NCI-H526 treated with DMSO at 0.1 percent for 48 hours (cell line): ENCODE results near the gene AFF1.

Experiments
- DNase-seq: peaks from one replicate; lab custom pipeline; 2025; lab: John Stamatoyannopoulos, UW

Gene AFF1

DNA sequence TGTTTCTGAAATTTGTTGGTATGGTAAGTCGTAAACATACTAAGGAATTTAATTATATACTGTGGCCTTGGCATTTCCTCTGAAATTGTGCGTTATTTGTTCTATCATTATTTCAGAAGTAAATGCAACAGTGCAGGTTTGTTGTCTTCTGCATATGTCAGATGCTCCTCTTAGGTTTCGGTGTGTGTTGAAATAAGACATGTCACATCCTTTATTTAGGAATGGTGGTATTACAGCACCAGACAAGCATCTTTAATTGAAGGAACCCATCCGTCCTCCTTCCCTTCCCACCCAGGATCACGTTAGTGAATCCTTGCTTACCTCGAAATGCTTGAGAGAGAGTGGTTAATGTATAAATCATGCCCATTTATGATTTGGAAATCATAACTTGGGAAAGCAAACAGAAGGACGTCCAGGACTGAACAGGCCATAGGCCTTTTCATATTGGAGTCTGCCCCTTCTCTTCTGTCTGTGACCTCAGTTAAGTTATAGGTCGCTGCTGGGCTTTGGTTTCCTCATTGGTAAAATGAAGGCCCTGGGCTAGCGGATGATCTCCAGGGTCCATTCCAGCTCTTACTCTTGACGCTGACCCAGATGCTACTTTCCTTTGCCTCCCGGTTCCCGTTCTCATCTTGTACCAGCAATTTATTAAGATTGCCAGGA is 151.5 kb downstream of the AFF1 start:
- DNase-seq: no peak

DNA sequence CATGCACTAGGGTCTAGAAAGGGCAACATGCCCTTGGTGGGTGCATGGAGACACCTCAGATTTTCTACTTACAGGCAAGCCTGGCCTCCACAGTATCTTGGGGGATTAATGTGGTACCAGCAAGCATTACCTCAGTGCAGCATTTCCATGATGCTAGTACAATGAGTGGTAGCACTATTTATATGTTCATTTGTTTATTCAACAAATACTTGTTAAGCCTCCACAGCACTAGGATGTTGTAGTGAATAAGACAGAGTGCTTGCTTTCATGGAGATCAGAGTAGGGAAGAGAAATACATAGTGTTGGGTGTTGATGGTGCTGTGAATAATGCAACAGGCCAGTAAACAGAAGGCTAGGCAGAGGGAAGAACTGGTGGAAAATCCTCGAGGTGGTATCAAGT is 152.2 kb downstream of the AFF1 start:
- DNase-seq: no peak

DNA sequence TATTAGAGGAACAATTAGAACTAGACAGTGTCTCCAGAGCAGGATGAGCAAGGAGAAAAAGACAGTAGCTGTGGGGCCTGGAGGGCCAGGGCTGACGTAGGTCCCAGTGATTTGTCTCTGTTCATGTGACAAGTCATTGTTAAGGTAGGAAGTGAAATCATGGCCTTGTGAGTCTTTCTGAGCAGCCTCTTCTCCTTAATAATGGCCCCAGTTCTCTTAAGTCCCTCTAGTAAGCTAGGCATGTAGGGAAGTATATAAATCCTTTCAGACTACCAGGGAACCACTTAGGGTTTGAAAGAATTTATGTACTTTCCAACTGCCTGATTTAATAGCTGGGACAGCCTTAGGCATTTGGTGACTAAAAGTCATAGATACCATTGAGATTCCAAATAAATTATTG is 152.6 kb downstream of the AFF1 start:
- no peak for DNase-seq

DNA sequence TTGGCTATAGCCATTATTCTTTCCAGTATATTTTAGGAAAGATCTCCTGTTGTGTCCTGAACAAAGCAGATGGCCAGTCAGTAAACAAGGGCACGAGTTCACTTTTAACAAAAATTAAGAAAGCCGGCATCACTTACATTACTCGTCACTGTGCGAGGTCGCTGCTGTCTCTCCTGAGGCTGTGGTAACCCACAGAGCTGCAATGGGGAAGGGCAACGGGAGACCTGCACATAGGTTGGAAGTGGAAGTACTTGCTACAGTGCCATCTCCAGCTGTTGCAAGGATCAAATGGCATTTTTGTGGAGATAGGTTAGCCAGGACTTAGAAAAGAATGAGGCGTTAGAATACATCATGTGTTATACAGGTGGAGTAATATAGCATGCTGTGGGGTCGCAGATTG is 153.4 kb downstream of the AFF1 start:
- DNase-seq: no peak

DNA sequence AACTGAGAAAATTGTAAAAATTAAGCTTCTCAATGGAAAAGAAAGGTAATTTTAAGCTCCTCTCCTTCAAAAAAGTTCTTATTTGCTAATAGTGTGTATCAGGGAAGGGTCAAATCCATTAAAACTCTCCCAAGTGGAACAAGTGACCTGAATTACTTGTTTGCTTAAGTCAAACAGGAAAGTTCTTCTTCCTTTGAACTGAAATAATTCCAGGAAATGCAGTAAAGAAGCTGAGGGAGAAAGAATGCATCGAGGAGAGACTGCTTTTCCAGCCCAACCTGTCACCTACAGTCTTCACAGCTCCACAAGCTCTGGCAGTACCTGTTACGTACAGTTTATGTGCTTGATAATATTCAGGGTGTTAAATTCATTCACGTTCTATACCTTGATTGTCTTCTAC is 154.6 kb downstream of the AFF1 start:
- DNase-seq: no peak

DNA sequence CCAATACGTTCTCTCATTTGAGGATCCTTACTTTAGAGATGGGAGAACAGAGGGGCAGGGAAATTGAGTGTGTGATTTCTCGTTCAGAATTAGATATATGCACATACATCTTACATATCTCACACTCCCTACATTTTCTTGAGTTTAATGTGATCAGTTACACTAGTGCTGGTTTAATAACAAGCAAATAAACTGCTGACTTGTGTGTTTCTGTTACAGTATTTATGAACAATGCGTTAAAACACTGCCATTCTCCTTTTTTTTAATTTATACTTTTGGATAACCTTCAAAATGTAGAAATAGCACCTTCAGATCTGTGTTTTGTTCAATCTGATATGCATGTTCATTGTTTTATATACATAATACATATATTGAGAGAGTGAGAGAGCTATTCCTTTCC is 155.5 kb downstream of the AFF1 start:
- DNase-seq: no peak

DNA sequence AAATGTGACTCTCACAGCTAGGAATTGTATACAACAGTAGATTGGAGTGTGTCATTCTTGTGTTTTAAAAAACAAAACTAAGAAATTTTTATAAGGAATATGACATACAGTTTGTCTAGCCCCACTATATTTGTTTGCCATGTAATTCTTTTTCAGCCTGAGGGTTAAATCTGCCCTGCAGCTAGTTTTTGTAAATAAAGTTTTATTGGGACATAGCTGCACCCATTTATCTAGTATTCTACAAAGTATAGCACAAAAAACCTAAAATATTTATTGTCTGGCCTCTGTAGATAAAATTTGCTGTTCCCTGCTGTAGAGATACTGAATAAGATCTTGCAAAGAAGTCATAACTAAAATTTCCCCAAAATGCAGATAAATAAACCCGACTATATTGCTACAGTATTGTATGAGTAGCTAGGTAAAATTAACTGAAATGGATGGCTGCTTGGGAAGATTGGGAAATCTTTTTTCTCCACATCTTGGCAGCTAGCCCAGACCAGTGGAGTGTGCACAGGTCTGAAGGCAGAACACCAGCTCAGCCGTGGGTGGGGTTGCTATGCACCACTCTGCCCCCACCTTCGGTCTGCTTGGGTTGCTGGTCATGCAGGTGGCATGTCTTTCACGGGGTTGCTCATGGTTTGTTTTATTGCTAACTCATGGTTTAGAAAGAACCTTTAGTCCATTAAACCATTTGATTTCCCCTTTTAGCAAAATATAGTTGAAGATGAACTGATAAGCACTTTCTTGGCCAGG is 157.8 kb downstream of the AFF1 start:
- DNase-seq: no peak

DNA sequence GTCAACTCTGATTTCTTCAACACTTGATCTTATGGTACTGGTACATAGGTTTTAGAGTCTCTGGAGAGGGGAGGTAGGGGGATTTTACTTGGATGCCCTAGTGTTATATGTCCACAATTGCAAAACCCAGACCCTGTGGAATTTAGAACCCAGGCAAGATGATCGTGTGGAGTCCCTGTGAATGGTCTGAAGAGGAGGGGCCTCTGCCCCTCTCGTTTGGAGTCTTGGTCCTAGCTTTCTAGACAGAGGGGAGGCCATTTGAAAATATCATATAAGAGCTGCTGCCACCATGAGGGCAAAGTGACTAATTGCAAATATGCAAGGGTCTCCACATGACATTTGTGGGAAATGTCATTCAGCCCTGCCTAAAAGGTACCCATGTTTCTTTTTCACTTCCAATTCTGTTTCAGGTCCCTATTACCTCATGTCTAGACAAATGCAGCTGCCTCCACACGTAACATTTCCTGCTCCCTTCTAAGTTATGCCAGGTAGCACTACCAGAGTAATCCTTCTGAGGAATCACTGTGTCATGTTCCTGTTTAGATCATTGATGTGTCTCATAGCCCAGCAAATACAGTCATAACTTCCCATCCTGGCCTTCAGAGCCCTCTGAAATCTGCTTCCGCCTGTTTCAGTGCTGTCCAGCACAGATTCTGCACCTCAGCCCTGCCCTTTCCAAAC is 158.8 kb downstream of the AFF1 start:
- DNase-seq: peak; percentile 20

DNA sequence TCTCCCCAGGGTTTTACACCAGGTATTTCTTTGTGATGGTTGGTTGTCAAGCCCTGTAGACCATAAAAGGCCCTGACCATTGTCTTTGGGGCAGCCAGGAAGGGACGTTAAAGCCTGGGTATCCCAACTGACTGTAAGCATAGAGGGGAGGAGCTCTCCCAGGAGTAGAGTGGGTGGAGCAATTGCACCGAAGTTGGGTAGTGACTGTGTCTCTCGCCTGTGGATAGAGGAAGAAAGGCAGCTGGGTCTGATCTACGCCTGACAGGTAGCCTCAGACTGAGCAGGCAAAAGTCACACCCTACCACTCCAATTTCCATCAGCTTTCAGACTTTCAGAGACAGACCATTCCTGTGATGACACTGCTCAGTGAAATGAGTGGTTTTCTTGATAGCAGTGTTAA is 162.3 kb downstream of the AFF1 start:
- DNase-seq: no peak

DNA sequence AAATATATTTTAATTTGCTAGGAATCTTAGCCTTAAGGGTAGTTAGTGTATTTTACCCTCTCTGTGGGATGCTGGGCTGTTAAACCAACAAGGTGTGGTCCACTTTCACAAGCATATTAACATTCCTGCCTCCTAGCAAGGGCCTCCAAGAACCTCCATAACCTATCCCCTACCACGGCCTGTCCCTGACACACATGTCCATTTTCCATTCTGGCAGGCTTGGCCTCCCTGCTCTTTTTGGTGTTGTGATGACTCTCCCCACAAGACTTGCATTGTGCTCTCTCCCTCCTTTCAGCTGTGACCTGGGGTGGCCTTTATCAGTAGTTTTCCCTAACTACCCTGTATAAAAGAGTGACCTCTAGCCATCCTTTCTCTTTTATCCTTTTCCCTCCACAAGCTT is 165.4 kb downstream of the AFF1 start:
- DNase-seq: no peak

DNA sequence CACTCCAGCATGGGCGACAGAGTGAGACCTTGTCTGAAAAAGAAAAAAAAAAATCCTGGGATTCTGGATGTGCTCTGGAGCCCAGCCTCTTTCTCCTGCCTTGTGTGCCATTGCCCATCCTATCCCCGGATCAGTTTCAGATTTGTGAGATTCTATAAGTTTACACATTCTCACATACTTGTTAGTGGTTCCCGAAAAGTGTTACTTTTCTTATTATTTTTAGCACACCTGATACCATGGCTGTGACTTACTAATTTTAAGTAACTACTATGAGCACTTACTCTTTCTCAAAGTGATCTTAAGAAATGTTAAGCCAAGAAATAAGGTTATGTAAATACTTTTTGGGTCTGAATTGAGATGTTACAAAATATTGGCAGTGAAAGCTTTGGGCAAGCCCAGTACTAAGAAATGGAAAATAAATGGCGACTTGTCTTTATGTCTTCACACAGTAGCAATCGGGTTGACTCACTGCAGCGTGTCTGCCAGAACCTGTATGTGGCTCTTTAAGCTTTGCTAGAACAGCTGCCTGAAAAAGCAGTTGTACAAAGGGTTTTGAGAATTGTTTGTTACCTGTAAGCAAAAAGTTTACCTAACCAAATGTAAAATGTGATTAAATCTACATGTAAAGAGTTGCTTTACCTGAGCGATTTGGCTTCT is 166.9 kb downstream of the AFF1 start:
- DNase-seq: no peak

DNA sequence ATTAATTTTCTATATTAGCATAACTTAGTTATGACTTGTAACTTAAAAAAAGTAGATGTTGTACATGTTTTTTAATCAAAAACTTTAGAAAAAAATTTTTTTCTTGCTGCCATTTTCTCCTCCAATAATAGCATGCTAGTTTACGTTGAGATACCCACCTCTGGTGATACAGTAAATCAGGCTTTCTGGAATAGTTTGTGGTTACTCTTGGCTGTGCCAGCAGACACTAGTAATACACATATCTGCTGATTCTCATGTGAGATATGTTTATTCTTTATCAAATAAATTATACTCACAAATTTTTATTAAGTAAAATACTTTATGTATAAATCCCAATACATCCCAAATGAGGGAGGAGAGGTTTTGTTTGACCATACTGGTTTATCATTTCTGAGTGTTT is 168.3 kb downstream of the AFF1 start:
- no peak for DNase-seq

DNA sequence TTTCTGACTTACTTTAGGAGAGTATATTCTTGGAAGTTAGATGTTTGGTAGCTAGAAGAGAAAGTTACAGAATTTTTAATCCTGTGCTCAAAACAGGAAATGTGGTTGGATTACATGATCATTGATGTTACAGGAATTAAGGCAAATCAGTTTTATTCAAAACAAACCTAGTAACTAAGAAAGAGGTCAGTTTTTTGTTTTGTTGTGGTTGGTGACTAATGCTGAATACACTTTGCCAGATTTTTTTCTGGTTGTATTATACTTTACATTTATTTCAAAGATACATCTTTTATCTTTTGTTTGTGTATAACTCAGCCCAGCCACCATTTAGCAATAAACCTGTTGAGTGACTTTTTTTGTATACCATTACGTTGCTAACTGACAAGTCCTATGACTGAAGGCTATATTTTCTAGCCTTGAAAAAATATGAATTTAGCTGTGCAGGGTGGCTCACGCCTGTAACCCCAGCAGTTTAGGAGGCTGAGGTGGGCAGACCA is 168.9 kb downstream of the AFF1 start:
- no peak for DNase-seq

DNA sequence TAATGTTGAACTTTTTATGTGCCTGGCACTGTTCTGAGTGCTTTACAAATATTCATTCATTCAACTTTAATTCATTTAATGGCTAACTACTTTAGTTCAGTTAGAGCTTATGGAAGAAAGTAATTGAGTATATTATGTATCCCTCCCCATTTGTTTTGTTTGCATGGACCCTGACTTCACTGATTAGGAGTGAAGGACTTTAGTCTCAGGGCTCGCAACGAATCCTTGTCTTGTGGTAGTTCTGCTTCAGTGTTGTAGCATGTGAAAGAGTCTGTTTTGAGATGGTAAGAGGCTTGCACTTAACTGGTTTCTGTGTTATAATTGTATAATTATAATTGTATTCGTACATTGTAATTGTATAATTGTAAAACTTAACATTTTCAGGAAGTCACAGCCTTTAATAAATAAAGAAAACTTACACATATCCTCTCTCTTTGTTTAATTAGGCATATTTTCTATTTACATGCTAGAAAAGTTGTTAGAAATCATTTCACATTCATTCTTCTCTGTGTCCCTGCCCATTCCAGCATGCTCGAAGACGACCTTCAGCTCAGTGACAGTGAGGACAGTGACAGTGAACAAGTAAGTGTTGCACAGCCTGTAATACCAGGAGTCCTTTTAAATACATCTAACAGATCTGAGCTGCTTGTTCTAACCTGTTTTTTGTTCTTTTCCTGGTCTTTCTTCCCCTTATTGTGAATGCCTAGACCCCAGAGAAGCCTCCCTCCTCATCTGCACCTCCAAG is 170.5 kb downstream of the AFF1 start:
- DNase-seq: no peak

DNA sequence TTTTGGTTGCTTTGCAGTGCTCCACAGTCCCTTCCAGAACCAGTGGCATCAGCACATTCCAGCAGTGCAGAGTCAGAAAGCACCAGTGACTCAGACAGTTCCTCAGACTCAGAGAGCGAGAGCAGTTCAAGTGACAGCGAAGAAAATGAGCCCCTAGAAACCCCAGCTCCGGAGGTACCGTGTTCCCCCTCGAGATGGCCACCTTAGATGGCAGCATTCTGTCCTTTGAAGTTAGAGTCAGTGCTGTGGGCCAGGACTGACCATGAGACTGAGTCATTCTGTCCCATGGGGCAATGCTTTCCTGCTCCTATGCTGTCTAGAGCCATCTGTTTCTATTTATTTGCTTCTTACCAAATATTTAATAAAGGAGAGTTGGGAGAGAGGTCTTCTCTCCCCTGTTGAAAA is 173.3 kb downstream of the AFF1 start:
- DNase-seq: no peak

DNA sequence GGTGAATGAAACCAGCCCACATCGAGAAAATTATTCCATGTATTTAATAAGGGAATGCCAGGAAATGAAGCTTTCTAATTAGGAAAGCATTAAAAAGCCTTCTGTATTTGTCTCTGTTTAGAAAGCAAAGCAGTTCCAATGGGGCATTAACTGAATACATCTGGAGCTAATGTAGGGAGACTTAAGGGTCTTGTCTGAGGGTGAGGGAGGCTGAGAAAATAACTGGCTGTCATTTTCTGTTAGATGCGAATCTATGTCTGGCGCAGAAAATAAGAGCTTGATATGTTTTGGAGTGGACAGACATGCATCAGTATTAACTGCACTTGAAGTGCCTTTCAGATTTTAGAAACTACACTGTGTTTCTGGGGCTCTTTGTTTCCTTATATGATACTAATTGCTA is 174.3 kb downstream of the AFF1 start:
- DNase-seq: no peak

DNA sequence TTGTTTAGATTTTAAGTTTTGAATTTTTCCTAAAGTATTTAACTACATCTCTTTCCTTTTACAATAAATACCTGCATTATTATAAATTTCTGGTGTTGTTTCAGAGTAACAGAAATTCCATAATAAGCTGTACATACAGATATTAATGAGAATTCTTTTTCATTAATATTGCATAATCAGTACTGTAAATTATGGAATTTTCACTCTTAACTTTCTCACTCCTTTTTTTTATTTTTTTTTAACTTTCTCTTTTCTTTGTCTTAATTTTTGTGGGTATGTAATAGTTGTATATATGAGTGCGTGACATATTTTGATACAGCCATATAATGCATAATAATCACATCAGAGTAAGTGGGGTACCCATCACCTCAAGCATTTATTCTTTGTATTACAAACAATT is 175.1 kb downstream of the AFF1 start:
- DNase-seq: no peak

DNA sequence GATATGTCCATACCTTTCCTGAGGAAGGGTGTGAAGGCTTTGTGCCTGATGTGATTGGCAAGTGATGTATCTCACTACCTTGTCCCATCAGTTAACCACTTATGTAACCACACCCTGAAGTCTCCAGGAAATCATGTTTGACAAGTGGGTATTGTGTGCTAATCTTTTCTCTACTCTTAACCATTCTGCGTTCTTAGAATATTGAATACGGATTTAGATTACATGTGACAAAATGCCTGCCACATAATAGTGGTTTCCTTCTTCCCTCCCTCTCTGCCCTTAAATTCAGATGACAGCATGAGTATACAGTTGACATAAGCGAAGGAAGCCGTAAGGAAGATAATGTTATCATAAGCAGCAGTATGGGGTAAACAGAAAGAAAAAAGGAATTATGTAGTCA is 177.3 kb downstream of the AFF1 start:
- no peak for DNase-seq

DNA sequence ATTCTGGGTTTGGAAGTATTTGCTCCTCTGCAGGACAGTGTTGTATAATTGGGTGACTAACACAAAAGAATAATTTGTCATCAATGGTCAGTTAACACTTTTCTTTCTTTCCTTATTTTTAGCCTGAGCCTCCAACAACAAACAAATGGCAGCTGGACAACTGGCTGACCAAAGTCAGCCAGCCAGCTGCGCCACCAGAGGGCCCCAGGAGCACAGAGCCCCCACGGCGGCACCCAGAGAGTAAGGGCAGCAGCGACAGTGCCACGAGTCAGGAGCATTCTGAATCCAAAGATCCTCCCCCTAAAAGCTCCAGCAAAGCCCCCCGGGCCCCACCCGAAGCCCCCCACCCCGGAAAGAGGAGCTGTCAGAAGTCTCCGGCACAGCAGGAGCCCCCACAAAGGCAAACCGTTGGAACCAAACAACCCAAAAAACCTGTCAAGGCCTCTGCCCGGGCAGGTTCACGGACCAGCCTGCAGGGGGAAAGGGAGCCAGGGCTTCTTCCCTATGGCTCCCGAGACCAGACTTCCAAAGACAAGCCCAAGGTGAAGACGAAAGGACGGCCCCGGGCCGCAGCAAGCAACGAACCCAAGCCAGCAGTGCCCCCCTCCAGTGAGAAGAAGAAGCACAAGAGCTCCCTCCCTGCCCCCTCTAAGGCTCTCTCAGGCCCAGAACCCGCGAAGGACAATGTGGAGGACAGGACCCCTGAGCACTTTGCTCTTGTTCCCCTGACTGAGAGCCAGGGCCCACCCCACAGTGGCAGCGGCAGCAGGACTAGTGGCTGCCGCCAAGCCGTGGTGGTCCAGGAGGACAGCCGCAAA is 179.6 kb downstream of the AFF1 start:
- DNase-seq: no peak

DNA sequence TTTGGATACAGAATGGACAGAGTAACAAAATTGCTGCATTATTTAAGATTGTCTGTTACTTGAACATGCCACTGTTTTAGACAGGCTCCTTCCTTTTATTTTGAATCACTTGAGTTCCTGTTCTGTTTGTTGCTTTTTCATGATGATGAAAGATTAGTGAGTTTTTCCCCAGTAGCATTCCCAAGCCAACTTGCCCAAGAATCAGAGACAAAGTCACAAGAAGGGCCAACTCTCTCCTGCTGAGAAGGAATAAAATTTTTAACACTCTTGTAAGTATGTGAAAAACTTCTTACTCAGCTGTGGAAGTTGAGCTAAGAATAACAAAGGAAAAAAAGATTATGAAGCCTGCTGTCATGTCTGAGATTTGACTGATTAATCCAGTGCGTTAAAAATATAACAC is 181.4 kb downstream of the AFF1 start:
- DNase-seq: no peak
